SK-N-MC (cell line): Measurements from ENCODE around the gene LMX1A.

Experiments
- EZH2 ChIP-seq: fragments of 200-600 bp; sonication (generic); IDR thresholded peaks from one replicate; pipeline ENCODE4 v1.6.1; 2017; ENCODE audit warnings: antibody characterized with exemption
- FOXP2 ChIP-seq: optimal IDR thresholded peaks from 2 replicates; pipeline ENCODE3; 2011; ENCODE audit warnings: mild to moderate bottlenecking, moderate library complexity; ENCODE audit not compliant: insufficient read depth; ENCODE audit errors: extremely low read length, control extremely low read depth
- POLR2AphosphoS5 ChIP-seq: IDR thresholded peaks from 2 replicates; pipeline ENCODE4 v1.6.1; 2012; ENCODE audit warnings: mild to moderate bottlenecking, low read depth, low read length, borderline replicate concordance

- TF ChIP-seq POLR2AphosphoS5 (peak; percentile 74; the same call in 1 of the 2 replicates), EZH2 (no peak), FOXP2 (peak; percentile 88)
These were observed 169.2 kb downstream of the LMX1A start for GRCh38 chr1:165187031-165188009.
